Measurements from ENCODE around the gene CDPF1. TPM values are rescaled to one million over a fixed set of nuclear protein-coding genes. Genes with fewer than 3 reads are reported as not detected.

The CDPF1 gene
- polyA plus RNA-seq, 1 donor, result 10.3 TPM

GRCh38 chr22:46256358-46256958 lies 6.4 kb upstream of the CDPF1 start:
- DNase-seq (ENCODE audit: low read depth), result no peak

GRCh38 chr22:46251816-46252380 lies 1.8 kb upstream of the CDPF1 start:
- no peak for DNase-seq (ENCODE audit: low read depth)

DNA sequence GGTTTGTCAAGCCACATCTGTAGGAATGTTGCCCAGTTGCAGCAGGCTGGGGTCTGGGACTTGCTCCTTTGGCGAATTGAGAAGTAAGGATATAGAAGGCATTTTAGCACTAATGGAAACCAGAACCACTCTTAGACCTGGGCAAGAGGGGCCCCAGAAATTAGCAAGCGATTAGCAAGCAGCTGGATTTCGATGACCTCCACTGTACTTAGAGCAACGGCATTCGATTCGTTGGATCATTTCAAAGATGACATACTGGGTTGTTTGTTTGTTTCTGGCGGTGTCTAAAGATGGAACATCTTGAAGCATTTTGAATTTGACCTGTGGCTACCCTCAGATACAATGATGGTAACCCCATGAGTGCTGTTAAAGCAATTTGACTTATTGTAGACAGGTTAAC lies 1.2 kb upstream of the CDPF1 start:
- DNase-seq (ENCODE audit: low read depth), result no peak

- DNase-seq (ENCODE audit: low read depth), result no peak
Measured at GRCh38 chr22:46250783-46251125, 661 bp upstream of the CDPF1 start.

DNA sequence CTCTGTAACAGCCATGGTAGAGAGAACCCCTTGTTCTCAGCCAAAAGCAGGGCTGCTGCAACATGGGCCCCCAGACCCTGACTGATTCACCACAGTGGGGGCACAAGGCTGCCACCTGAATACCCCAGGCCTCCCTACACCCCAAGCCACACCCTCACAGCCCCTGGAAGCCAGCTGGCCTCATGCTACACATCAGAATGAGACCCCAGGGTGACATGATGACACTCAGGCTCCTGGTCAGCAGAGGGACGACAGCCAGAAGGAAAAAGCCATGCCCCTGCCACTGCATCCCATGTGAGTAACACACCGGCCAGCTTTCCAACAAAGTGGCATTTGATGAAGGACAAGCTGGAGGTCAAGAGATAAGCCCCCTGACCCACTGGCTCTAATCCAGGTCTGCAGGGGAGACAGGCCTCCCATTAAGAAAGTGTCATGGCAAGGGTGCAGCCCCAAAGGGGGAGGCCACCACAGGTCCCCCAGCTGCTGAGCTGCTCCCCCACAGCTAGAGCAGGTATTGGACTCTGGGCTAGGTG lies 2.6 kb downstream of the CDPF1 start:
- DNase-seq (ENCODE audit: low read depth), result no peak

GRCh38 chr22:46246178-46246577 lies 3.9 kb downstream of the CDPF1 start:
- DNase-seq (ENCODE audit: low read depth), result no peak

DNA sequence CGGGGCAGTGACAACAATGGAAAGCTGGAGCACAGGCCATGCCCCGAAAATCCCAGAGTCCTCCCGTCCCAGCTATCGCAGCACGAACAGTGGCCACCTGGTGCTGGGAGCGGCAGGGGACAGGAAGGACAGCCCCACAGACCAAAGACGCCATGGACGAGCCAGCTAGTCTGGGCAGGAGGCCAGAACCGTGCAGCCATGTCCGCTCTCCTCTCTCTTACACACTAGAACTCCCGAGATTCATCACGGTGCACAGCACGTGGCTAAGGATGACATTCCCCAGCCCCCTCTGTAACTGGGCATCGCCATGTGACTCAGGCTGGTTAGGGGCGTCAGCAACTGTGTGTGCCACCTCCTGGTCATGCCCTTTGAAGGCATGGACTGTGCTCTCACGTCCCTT lies 4.6 kb downstream of the CDPF1 start:
- no peak for DNase-seq (ENCODE audit: low read depth)

- DNase-seq (ENCODE audit: low read depth), result no peak
Measured at GRCh38 chr22:46244771-46245170, 5.3 kb downstream of the CDPF1 start.

DNA sequence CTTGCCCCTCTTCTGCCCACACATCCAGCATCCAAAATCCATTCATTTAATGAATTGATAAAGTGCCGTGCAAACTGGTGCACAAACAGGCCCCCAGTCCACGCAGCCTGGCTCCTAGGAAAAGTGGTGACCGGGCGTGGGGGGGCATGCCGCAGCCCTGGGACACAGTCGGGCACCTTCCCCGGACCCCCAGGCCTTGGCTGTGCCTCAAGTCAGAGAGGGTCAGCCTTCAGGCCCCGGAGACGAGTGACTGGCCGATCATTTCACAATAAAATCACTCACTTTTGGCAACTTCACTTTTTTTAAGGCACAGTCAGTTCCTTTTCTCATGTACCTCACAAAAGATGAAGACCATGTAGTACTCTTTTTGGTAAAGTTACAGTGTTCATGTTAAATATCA lies 8.0 kb downstream of the CDPF1 start:
- DNase-seq (ENCODE audit: low read depth), result no peak

- no peak for DNase-seq (ENCODE audit: low read depth)
Measured at GRCh38 chr22:46241396-46242007, 8.6 kb downstream of the CDPF1 start.

GRCh38 chr22:46240907-46241306 lies 9.2 kb downstream of the CDPF1 start:
- DNase-seq (ENCODE audit: low read depth), result no peak

DNA sequence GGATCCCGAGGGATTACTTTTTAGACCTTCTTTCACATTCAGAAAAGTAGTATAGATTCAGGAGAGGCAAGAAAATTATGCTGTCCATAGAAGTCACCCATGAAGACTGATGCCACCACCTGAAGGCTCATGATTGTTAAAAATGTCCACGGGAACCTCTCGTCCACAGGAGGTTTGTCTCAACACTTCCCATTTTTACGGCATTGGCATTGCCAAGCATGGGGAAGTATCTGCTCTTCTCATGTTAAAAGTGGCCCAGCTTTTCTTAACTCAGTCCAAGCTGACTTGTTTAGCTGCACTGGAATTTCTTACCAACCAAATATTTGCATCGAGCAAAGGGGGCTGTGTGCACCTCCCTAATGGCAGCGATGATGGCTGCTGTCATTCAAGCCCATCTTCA lies 9.6 kb downstream of the CDPF1 start:
- no peak for DNase-seq (ENCODE audit: low read depth)

GRCh38 chr22:46240073-46240472 lies 10.0 kb downstream of the CDPF1 start:
- DNase-seq (ENCODE audit: low read depth), result no peak

DNA sequence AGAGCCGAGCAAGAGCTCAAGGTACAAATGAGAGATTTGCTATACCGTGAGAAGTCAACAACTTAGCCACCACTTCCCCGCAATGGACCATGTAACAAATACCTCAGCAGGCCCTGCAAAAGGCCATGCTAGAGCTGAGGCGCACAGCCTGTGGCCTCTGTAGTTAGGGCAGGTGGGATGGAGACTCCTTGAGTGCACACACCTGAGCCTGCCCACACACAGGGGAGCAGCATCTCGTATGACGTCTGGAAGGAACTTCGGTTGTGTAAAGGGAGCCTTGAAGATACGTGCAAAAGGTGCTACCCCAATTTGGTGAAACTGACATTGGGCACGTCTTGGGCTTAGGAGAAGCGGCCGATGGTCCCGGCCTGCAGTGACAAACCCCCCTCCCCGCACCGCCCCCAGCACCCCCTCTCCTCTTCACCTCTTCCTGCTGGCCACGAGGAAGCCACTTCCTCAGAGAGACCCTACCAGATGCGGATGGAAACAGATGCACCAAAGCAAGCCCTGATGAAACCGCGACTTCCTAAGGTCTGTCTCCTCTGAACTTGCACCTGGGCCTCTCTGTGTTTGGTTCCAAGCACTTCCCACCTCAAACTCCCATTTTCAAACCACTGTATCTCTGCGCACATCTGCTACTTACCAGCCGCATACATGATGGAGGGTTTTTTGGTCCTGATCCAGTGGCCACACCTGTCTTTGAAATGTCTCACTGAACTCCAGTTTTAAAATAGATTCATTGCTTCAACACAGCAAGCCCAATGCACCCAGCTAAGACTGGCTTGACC lies 10.6 kb downstream of the CDPF1 start:
- DNase-seq (ENCODE audit: low read depth), result no peak

DNA sequence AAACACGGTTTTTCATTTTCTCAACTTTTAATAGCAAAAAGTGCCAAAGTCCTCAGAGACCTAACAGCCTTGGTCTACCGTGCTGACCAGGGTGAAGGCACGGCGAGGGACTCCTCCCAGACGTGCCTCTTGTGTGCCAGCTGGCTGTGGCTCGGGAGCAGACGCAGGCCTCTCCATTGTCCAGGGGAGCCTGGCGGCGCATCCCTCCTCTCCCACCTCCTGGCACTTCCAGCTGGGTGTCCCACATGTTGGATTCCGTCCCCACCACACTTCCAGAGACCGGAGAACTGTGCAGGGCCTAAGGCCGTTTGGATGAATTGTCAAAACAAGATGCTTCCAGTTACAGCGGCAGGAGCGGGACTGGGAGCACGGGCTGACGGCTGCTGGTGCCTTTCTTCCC lies 11.6 kb downstream of the CDPF1 start:
- DNase-seq (ENCODE audit: low read depth), result no peak

DNA sequence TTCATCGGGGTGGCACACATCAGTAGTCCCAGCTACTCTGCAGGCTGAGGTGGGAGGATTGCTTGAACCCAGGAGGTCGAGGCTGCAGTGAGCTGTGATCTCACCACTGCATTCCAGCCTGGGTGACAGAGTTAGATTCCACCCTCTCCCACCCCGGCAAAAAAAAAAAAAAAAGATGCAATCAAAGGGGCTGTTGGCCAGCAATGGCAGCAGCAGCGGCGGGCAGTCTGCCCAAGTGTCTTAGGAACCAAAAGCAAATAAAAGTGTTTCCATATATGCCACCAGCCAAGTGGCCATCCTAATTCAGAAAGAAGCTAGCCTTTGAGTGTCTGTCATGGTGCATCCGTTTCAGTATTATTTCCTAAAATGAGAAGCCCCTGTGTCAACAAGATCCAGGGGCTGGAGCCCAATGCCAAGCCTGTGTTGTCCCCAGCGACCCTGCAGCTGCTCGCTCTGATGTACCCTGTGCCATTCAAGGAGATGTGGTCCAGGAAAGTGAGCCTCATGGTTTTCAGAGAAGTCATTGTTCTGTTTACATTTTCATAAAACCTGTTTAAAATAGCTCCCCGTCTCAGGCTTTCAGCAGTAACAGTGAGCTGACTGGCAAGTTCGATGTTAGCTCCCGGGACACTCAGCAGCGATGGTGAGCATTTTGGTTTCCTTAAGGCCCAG lies 12.5 kb downstream of the CDPF1 start:
- DNase-seq (ENCODE audit: low read depth), result no peak

DNA sequence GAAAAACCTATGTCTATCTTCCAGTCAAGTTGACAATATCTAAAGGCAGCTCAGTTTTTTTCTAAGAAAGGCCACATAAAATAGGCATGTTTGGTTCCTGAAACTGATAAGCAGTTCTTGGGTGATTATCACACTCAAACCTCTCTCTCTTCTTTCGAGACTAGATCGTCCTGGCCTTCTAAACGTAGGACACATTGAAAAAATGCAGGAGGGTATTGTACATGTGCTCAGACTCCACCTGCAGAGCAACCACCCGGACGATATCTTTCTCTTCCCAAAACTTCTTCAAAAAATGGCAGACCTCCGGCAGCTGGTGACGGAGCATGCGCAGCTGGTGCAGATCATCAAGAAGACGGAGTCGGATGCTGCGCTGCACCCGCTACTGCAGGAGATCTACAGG lies 15.1 kb downstream of the CDPF1 start:
- DNase-seq (ENCODE audit: low read depth), result no peak

DNA sequence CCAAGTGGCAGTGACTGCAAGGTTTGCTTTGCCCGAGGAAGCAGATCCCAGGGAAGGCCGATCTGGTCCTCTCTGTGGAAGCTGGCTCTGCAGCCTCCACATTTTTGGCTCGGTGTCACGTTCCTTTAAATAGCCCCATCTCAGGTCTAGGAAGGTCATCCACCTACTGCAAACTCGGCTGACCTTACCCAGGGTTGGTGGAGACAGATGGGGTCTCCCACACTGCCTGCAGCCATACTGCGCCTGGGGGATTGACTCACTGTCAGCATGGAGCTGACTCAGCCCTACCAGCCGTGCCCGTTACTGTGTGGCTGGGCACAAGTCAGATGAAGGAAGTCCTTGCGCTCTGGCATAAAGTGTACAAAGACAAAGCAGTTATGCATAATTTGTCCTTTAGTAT lies 16.9 kb downstream of the CDPF1 start:
- no peak for DNase-seq (ENCODE audit: low read depth)

GRCh38 chr22:46230262-46230901 lies 19.7 kb downstream of the CDPF1 start:
- DNase-seq (ENCODE audit: low read depth), result no peak

- DNase-seq (ENCODE audit: low read depth), result no peak
Measured at GRCh38 chr22:46229701-46230100, 20.4 kb downstream of the CDPF1 start.

DNA sequence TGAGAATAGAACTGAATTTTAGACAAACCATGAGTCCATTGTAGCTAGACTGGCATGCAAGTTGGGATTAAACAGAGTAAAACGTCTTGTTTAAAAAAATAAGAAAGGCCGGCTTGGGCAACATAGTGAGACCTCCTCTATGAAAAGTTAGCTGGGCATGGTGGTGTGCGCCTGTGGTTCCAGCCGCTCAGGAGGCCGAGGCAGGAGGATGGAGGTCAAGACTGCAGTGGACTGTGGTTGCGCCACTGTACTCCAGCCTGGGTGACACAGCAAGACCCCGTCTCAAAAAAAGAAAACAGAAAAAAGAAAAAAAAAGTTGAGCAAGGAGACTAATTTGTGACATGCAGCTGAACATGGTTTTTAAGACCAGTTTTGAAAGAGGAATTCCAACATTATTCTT lies 23.5 kb downstream of the CDPF1 start:
- DNase-seq (ENCODE audit: low read depth), result no peak

DNA sequence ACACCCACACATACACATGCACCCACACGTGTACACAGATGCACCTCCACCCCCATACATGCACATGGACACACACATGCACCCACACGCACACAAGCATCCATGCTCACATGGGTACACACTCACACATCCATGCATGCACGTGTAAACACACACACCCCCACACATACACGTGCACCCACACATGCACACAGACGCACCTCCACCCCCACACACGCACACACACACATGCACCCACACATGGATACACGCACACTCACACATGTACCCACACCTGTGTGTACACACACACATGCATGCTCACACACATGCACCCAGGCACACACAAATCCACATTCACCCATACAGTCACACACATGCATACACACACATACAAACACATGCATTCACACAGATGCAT lies 24.5 kb downstream of the CDPF1 start:
- no peak for DNase-seq (ENCODE audit: low read depth)
